Measurements from ENCODE around the gene FAM184B.

DNA sequence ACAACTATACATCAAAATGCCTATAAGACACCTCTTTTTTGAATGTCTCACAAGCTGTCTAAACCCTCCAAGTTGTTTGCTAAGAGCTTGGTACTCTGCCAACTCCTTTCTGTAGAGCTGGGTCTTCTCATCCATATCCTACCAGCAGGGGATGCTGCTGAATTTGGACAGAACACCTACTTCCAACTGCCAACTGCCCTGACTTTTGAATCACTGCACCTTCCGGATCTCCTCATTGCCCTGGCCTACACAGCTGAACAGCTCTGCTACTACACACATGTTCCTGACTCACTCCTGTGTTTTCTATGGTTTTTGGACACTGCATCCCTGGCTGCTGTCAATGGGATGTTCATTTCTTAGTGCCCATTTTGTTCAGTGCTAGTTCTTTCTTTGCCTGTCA lies 18.7 kb downstream of the FAM184B start:
- TF ChIP-seq, protein P1, sequence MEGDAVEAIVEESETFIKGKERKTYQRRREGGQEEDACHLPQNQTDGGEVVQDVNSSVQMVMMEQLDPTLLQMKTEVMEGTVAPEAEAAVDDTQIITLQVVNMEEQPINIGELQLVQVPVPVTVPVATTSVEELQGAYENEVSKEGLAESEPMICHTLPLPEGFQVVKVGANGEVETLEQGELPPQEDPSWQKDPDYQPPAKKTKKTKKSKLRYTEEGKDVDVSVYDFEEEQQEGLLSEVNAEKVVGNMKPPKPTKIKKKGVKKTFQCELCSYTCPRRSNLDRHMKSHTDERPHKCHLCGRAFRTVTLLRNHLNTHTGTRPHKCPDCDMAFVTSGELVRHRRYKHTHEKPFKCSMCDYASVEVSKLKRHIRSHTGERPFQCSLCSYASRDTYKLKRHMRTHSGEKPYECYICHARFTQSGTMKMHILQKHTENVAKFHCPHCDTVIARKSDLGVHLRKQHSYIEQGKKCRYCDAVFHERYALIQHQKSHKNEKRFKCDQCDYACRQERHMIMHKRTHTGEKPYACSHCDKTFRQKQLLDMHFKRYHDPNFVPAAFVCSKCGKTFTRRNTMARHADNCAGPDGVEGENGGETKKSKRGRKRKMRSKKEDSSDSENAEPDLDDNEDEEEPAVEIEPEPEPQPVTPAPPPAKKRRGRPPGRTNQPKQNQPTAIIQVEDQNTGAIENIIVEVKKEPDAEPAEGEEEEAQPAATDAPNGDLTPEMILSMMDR (IDR thresholded peaks at IDR 0.05): no peak
- TF ChIP-seq POLR2A (IDR thresholded peaks at IDR 0.05): no peak
